Fibroblast of mammary gland (primary cell): ENCODE data around the gene PACS2.

Experiments
- DNase-seq: peaks from one replicate; pipeline ENCODE4 v3.0.0-alpha.2; 2010; ENCODE audit warnings: low read depth
- H3K4me3 ChIP-seq: 2 replicates; pipeline ENCODE4 v1.5.1; 2011; ENCODE audit warnings: low read depth, mild to moderate bottlenecking, low read length, moderate library complexity; ENCODE audit not compliant: control insufficient read depth
- TF ChIP-seq, protein P1 (sequence below): conservative IDR thresholded peaks from 2 replicates; pipeline ENCODE4 v1.5.1; 2011; ENCODE audit warnings: low read depth, low read length, inconsistent platforms; ENCODE audit not compliant: control insufficient read depth, insufficient read depth

PACS2 gene

GRCh38 chr14:105366386-105367074 lies 52.0 kb downstream of the PACS2 start:
- TF ChIP-seq, protein P1, sequence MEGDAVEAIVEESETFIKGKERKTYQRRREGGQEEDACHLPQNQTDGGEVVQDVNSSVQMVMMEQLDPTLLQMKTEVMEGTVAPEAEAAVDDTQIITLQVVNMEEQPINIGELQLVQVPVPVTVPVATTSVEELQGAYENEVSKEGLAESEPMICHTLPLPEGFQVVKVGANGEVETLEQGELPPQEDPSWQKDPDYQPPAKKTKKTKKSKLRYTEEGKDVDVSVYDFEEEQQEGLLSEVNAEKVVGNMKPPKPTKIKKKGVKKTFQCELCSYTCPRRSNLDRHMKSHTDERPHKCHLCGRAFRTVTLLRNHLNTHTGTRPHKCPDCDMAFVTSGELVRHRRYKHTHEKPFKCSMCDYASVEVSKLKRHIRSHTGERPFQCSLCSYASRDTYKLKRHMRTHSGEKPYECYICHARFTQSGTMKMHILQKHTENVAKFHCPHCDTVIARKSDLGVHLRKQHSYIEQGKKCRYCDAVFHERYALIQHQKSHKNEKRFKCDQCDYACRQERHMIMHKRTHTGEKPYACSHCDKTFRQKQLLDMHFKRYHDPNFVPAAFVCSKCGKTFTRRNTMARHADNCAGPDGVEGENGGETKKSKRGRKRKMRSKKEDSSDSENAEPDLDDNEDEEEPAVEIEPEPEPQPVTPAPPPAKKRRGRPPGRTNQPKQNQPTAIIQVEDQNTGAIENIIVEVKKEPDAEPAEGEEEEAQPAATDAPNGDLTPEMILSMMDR = no peak
- no peak for DNase-seq
- no peak overlapping the region for H3K4me3 ChIP-seq

DNA sequence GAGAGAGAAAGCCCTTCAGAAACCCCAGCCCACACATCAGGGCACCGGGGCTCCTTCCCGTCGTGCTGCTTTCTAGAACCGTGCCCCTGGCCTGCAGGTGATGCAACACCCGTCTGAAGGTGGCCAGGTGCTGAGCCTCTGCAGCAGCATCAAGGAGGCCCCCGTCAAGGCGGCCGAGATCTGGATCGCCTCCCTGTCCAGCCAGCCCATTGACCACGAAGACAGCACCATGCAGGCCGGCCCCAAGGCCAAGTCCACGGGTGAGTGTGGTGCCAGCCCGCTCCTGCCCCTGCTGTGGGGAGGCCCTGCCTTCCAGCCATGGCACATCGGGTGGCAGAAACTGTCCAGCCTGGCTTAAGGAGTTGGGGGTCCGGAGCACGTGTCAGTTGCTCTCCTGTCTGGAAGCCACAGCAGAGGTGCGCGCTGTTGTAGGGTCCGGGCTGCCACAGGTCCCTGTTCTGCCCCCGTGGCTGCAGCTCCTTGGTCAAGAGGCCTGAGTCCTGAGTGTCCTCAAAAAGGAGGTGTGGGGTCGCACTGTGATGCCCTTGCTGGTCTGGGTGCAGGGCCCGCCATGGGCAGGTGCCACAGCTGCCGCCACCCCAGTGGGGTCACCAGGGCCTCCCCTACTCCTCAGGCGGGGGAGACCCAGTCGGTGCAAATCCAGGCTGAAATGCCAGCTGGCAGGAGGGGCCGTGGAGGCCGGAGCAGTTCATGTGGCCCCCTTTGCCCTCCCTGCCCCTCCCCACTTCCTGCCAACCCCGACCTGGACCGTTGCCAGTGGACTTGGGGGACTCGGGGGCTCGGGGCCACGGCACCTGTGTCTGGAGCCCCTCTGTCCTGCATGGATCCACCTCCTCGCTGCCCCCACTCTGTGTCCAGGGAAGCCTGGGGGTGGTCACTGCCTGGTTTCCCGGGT lies 52.8 kb downstream of the PACS2 start:
- TF ChIP-seq, protein P1 = no peak
- no peak for DNase-seq
- H3K4me3 ChIP-seq = no peak overlapping the region

- no peak overlapping the region for H3K4me3 ChIP-seq
- TF ChIP-seq, protein P1 = no peak
- DNase-seq = no peak
These were observed 53.5 kb downstream of the PACS2 start for GRCh38 chr14:105368032-105368417.

DNA sequence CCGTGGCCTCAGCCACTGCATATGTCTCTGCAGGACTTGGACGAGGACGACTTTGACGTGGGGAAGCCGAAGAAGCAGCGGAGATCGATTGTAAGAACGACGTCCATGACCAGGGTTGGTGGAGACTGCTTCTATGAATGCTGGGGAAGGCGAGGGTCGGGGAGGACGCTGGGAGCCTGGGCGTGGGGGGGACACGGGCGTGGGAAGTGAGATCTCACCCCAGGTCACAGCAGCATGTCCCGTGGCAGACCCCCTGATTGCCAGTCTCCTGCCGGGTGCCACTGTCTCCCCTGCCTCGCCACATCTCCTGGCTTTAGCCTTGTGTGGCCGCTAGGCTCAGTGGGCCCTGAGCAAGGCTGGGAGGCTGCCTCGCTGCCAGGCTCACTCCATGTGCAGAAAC lies 53.9 kb downstream of the PACS2 start:
- no peak for DNase-seq
- TF ChIP-seq, protein P1 = no peak
- H3K4me3 ChIP-seq = no peak overlapping the region

- no peak for DNase-seq
- TF ChIP-seq, protein P1 = no peak
These were observed 54.5 kb downstream of the PACS2 start for GRCh38 chr14:105368910-105369652.

DNA sequence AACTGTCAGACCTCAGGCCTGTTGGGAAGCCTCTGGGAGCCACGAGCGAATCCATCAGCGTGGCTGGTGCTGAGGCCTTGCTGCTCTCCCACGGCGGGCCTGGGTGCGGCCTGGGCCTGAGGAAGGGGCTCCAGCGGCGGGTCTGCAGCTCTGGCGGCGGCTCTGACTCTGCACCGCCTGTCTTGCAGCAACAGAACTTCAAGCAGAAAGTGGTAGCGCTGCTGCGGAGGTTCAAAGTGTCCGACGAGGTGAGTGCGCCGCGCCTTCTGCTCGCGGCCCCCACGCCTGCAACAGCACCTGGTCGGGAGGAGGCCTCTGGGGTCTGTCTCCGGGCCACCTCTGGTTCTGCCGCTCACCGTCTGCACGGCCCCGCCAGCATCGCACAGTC lies 55.1 kb downstream of the PACS2 start:
- TF ChIP-seq, protein P1 = no peak
- no peak overlapping the region for H3K4me3 ChIP-seq
- no peak for DNase-seq

More at GRCh38 chr14:105368910-105369652, 54.5 kb downstream of the PACS2 start:
- no peak overlapping the region for H3K4me3 ChIP-seq
